Ishikawa (cell line): ENCODE data around the gene FOXP4.

Source experiments
- CEBPB ChIP-seq: IDR thresholded peaks from 2 replicates; pipeline ENCODE4 v1.6.1; 2012
- CREB1 ChIP-seq: IDR thresholded peaks from 2 replicates; pipeline ENCODE4 v1.6.1; 2012; ENCODE audit warnings: low read depth
- EGR1 ChIP-seq: IDR thresholded peaks from 2 replicates; pipeline ENCODE4 v1.6.1; 2012
- EP300 ChIP-seq: IDR thresholded peaks from 2 replicates; pipeline ENCODE4 v1.6.1; 2012; ENCODE audit warnings: borderline replicate concordance
- FOXM1 ChIP-seq: IDR thresholded peaks from 2 replicates; pipeline ENCODE4 v1.6.1; 2012; ENCODE audit warnings: low read depth, borderline replicate concordance
- NFIC ChIP-seq: IDR thresholded peaks from 2 replicates; pipeline ENCODE4 v1.6.1; 2012
- RAD21 ChIP-seq: IDR thresholded peaks from 2 replicates; pipeline ENCODE4 v1.6.1; 2012; ENCODE audit warnings: low read depth
- TAF1 ChIP-seq: IDR thresholded peaks from 2 replicates; pipeline ENCODE4 v1.6.1; 2012; ENCODE audit warnings: low read depth, mild to moderate bottlenecking
- TCF12 ChIP-seq: IDR thresholded peaks from 2 replicates; pipeline ENCODE4 v1.6.1; 2012; ENCODE audit warnings: low read depth
- TEAD4 ChIP-seq: IDR thresholded peaks from 2 replicates; pipeline ENCODE4 v1.6.1; 2012
- USF1 ChIP-seq: IDR thresholded peaks from 2 replicates; pipeline ENCODE4 v1.6.1; 2012
- YY1 ChIP-seq: IDR thresholded peaks from 2 replicates; pipeline ENCODE4 v1.6.1; 2012; ENCODE audit warnings: low read depth
- ZBTB7A ChIP-seq: IDR thresholded peaks from 2 replicates; pipeline ENCODE4 v1.6.1; 2012; ENCODE audit warnings: low read depth
- TF ChIP-seq, protein P1 (sequence below): IDR thresholded peaks from 2 replicates; pipeline ENCODE4 v1.6.1; 2012; ENCODE audit warnings: low read depth, mild to moderate bottlenecking
- TF ChIP-seq, protein P2 (sequence below): IDR thresholded peaks from 2 replicates; pipeline ENCODE4 v1.6.1; 2012

The FOXP4 gene

GRCh38 chr6:41623330-41623729 is 77.1 kb downstream of the FOXP4 start:
- TF ChIP-seq, protein P1, sequence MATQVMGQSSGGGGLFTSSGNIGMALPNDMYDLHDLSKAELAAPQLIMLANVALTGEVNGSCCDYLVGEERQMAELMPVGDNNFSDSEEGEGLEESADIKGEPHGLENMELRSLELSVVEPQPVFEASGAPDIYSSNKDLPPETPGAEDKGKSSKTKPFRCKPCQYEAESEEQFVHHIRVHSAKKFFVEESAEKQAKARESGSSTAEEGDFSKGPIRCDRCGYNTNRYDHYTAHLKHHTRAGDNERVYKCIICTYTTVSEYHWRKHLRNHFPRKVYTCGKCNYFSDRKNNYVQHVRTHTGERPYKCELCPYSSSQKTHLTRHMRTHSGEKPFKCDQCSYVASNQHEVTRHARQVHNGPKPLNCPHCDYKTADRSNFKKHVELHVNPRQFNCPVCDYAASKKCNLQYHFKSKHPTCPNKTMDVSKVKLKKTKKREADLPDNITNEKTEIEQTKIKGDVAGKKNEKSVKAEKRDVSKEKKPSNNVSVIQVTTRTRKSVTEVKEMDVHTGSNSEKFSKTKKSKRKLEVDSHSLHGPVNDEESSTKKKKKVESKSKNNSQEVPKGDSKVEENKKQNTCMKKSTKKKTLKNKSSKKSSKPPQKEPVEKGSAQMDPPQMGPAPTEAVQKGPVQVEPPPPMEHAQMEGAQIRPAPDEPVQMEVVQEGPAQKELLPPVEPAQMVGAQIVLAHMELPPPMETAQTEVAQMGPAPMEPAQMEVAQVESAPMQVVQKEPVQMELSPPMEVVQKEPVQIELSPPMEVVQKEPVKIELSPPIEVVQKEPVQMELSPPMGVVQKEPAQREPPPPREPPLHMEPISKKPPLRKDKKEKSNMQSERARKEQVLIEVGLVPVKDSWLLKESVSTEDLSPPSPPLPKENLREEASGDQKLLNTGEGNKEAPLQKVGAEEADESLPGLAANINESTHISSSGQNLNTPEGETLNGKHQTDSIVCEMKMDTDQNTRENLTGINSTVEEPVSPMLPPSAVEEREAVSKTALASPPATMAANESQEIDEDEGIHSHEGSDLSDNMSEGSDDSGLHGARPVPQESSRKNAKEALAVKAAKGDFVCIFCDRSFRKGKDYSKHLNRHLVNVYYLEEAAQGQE, result no peak
- no peak for TF ChIP-seq FOXM1
- TF ChIP-seq EP300, result no peak
- TF ChIP-seq, protein P2, sequence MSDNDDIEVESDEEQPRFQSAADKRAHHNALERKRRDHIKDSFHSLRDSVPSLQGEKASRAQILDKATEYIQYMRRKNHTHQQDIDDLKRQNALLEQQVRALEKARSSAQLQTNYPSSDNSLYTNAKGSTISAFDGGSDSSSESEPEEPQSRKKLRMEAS, result no peak
- TF ChIP-seq RAD21, result no peak
- no peak for TF ChIP-seq NFIC
- no peak for TF ChIP-seq TCF12
- no peak for TF ChIP-seq CREB1
- no peak for TF ChIP-seq YY1
- TF ChIP-seq TEAD4, result no peak
- no peak for TF ChIP-seq ZBTB7A
- no peak for TF ChIP-seq EGR1
- TF ChIP-seq TAF1, result no peak
- no peak for TF ChIP-seq CEBPB
- no peak for TF ChIP-seq USF1

GRCh38 chr6:41624621-41625380 is 78.6 kb downstream of the FOXP4 start:
- TF ChIP-seq, protein P1, result no peak
- no peak for TF ChIP-seq CREB1
- TF ChIP-seq YY1, result no peak
- TF ChIP-seq NFIC, result no peak
- TF ChIP-seq TCF12, result no peak
- TF ChIP-seq CEBPB, result no peak
- no peak for TF ChIP-seq RAD21
- no peak for TF ChIP-seq FOXM1
- TF ChIP-seq ZBTB7A, result no peak
- no peak for TF ChIP-seq USF1
- no peak for TF ChIP-seq TEAD4
- no peak for TF ChIP-seq EP300
- TF ChIP-seq, protein P2, result no peak
- TF ChIP-seq EGR1, result no peak
- no peak for TF ChIP-seq TAF1

DNA sequence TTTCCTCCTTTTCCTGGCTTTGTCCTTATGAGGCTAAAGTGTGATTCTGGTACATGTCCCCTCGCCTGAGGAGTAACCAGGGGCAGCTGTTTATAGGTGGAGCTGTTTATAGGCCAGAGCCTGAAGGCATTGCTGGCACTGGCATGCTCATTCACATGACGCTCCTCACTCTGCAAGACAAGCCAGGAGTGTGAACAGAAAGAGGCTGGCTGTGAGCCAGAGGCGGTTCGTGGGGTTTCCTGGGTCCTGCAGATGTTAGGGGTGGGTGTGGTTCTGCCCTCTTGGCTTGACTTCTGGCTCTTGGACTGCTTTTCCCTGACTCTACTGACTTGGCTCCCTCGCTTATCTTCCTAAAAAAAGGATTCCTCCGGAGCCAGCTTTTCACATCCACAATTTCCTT is 79.3 kb downstream of the FOXP4 start:
- TF ChIP-seq USF1 (no peak), NFIC (peak; percentile 36; the same call in 1 of the 2 replicates)

DNA sequence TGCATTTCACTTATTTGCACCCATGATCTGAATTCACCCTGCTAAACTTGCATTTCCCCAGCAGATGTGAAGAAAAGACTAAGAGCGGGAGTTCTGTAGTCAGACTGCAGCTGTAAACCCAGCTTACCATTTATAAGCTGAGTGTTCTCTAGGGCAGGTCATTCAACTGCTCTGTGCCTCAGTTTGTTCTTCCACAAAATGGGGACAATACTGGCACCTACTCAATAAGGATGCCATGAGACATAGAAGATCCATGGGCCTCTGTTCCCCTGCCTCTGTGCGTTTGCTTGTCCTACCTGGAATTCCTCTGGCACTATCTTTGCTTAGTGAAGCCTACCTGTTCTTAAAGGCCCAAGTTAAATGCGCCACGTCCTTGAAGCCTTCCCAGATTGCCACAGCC is 79.8 kb downstream of the FOXP4 start:
- TF ChIP-seq NFIC (no peak), TCF12 (no peak), EGR1 (no peak), RAD21 (no peak), USF1 (no peak), TAF1 (no peak), CREB1 (no peak), CEBPB (no peak), EP300 (no peak), ZBTB7A (no peak), TEAD4 (no peak), FOXM1 (no peak)
- TF ChIP-seq, protein P2, result no peak
- TF ChIP-seq, protein P1, result no peak
